IMR-90 (cell line): ENCODE measurements around the gene UBR1. TPM values are rescaled to one million over a fixed set of nuclear protein-coding genes. Genes with fewer than 3 reads are reported as not detected.
"Not testable (repeated sequence)": the region's sequence is repeated elsewhere in the genome, so short reads cannot be mapped to it uniquely, and the experiment has no call there.

Source experiments
- ATAC-seq: fragments of 200-7000 bp; cut with Tn5 transposase; 2 replicates; pipeline ENCODE4 v1.9.1; 2020; ENCODE audit warnings: low read depth, mild to moderate bottlenecking, moderate library complexity
- BruUV-seq: library from RNA; stranded (reverse); fragments of 400-500 nt; replicated peaks from 2 replicates; lab custom pipeline; 2021; lab: Mats Ljungman, UMichigan
- CTCF ChIA-PET: fragments of 300-600 bp; formaldehyde crosslinking; extraction: SDS; loops from one replicate; lab custom pipeline; 2021; ENCODE audit warnings: antibody characterized with exemption; lab: Yijun Ruan, JAX
- POLR2A ChIA-PET: fragments of 300-600 bp; sonication (Branson Sonifier 250); formaldehyde crosslinking; loops from one replicate; lab custom pipeline; 2022; ENCODE audit warnings: antibody characterized with exemption; ENCODE audit not compliant: unreplicated experiment; lab: Charles Lee
- DNase-seq: peaks from one replicate; pipeline ENCODE4 v3.0.0; 2013
- H2AFZ ChIP-seq: replicated peaks from 2 replicates; pipeline ENCODE3; 2013; ENCODE audit warnings: low read length, mild to moderate bottlenecking; ENCODE audit not compliant: poor library complexity
- H2AK5ac ChIP-seq: 2 replicates; pipeline ENCODE4 v1.6.1; 2013; ENCODE audit warnings: low read depth, low read length, inconsistent platforms
- H2AK9ac ChIP-seq: replicated peaks from 2 replicates; pipeline ENCODE3; 2013; ENCODE audit warnings: mild to moderate bottlenecking, low read depth, low read length, moderate library complexity; ENCODE audit not compliant: poor library complexity
- H2BK120ac ChIP-seq: 2 replicates; pipeline ENCODE4 v1.6.1; 2013; ENCODE audit warnings: low read depth, low read length, inconsistent platforms
- H2BK15ac ChIP-seq: 3 replicates; pipeline ENCODE4 v1.6.1; 2013; ENCODE audit warnings: low read depth, low read length, inconsistent platforms
- H2BK20ac ChIP-seq: 2 replicates; pipeline ENCODE4 v1.6.1; 2013; ENCODE audit warnings: low read depth, mild to moderate bottlenecking, inconsistent platforms, low read length, moderate library complexity
- H2BK5ac ChIP-seq: 2 replicates; pipeline ENCODE4 v1.6.1; 2013; ENCODE audit warnings: mild to moderate bottlenecking, low read depth, low read length, inconsistent platforms; ENCODE audit not compliant: poor library complexity, severe bottlenecking
- H3K14ac ChIP-seq: replicated peaks from 2 replicates; pipeline ENCODE4 v1.6.1; 2013; ENCODE audit warnings: low read depth, low read length, inconsistent platforms
- H3K18ac ChIP-seq: 2 replicates; pipeline ENCODE4 v1.6.1; 2013; ENCODE audit warnings: low read depth, low read length, control low read depth
- H3K23ac ChIP-seq: 2 replicates; pipeline ENCODE4 v1.6.1; 2013; ENCODE audit warnings: low read depth, low read length, inconsistent platforms
- H3K27ac ChIP-seq: 2 replicates; pipeline ENCODE4 v1.5.1; 2013; ENCODE audit warnings: mild to moderate bottlenecking, control low read depth, low read length; ENCODE audit not compliant: insufficient read depth
- H3K27me3 ChIP-seq: 2 replicates; pipeline ENCODE4 v1.6.1; 2013; ENCODE audit warnings: low read length; ENCODE audit not compliant: control insufficient read depth, insufficient read depth
- H3K36me3 ChIP-seq: 2 replicates; pipeline ENCODE4 v1.6.1; 2013; ENCODE audit warnings: low read length, mixed read lengths; ENCODE audit not compliant: control insufficient read depth, insufficient read depth
- H3K4ac ChIP-seq: 2 replicates; pipeline ENCODE4 v1.6.1; 2013; ENCODE audit warnings: low read depth, low read length, inconsistent platforms
- H3K4me1 ChIP-seq: 2 replicates; pipeline ENCODE4 v1.6.1; 2013; ENCODE audit warnings: low read length, mixed read lengths; ENCODE audit not compliant: control insufficient read depth, insufficient read depth
- H3K4me2 ChIP-seq: 2 replicates; pipeline ENCODE4 v1.6.1; 2013; ENCODE audit warnings: low read depth, mild to moderate bottlenecking, control low read depth, low read length, moderate library complexity
- H3K4me3 ChIP-seq: 2 replicates; pipeline ENCODE4 v1.5.1; 2013; ENCODE audit warnings: low read depth, mild to moderate bottlenecking, control low read depth, low read length, moderate library complexity; ENCODE audit not compliant: insufficient read depth
- H3K56ac ChIP-seq: 2 replicates; pipeline ENCODE4 v1.6.1; 2013; ENCODE audit warnings: low read length, inconsistent platforms; ENCODE audit not compliant: insufficient read depth; ENCODE audit errors: extremely low read depth
- H3K79me1 ChIP-seq, 2 experiments: 2 replicates each; pipeline ENCODE4 v1.6.1; 2013; ENCODE audit warnings: low read length in 2 of 2, inconsistent platforms in 1 of 2, low read depth in 1 of 2
- H3K9ac ChIP-seq: 2 replicates; pipeline ENCODE4 v1.6.1; 2013; ENCODE audit warnings: low read depth, low read length, control low read depth
- H3K9me1 ChIP-seq: 2 replicates; pipeline ENCODE4 v1.6.1; 2013; ENCODE audit warnings: low read length, inconsistent platforms; ENCODE audit not compliant: insufficient read depth
- H3K9me3 ChIP-seq: 2 replicates; pipeline ENCODE4 v1.6.1; 2013; ENCODE audit warnings: low read length; ENCODE audit not compliant: control insufficient read depth, insufficient read depth
- H4K20me1 ChIP-seq: 2 replicates; pipeline ENCODE4 v1.6.1; 2013; ENCODE audit warnings: low read length, inconsistent platforms; ENCODE audit not compliant: insufficient read depth
- H4K5ac ChIP-seq: 2 replicates; pipeline ENCODE4 v1.6.1; 2013; ENCODE audit warnings: mild to moderate bottlenecking, low read depth, low read length, control low read depth
- H4K8ac ChIP-seq, 2 experiments: 2 replicates each; pipeline ENCODE4 v1.6.1; 2013; ENCODE audit warnings: low read depth in 2 of 2, low read length in 2 of 2, control low read depth in 1 of 2, inconsistent platforms in 1 of 2
- H4K91ac ChIP-seq: 2 replicates; pipeline ENCODE4 v1.6.1; 2013; ENCODE audit warnings: low read depth, low read length, inconsistent platforms; ENCODE audit not compliant: insufficient read depth
- WGBS, 2 experiments: methylation state at CpG; one replicate each; pipeline versions ENCODE4 v1.1.5 to v1.1.7; 2013; ENCODE audit warnings: missing lambda C conversion rate in 2 of 2; ENCODE audit not compliant: insufficient read length in 1 of 2; ENCODE audit errors: extremely low coverage in 2 of 2; 5-methylcytosine and 5-hydroxymethylcytosine counted together
- dilution Hi-C: fragments of 300-500 bp; cut with HindIII; formaldehyde crosslinking; loops from one replicate; pipeline ENCODE4 v1.14.3; 2018; ENCODE audit warnings: low sequenced_read_pairs; ENCODE audit not compliant: unreplicated experiment
- in situ Hi-C: fragments of 300-500 bp; cut with MboI; formaldehyde crosslinking; loops from 3 replicates; pipeline ENCODE4 v1.14.3; 2019; ENCODE audit warnings: low sequenced_read_pairs, inconsistent platforms, mixed read lengths
- intact Hi-C: fragments of 100-400 bp; cut with micrococcal nuclease; formaldehyde crosslinking; loops from 2 replicates; pipeline ENCODE4 v1.10.0; 2022
- polyA plus RNA-seq, 3 experiments: library from polyadenylated mRNA; depleted of rRNA; stranded (reverse); fragments of >200 nt; gene quantifications; 2 replicates each; pipeline ENCODE4 v1.2.3, GENCODE V29; 2012; ENCODE audit warnings: low replicate concordance in 1 of 3
- total RNA-seq: library from RNA; depleted of rRNA; stranded (reverse); fragments of >200 nt; gene quantifications from 2 replicates; pipeline ENCODE4 v1.2.3, GENCODE V29; 2012

Gene UBR1
- total and polyA plus RNA-seq, 2 of the 4 experiments (the other 2 are of a cell fraction), result 6.5 to 30.1 TPM

DNA sequence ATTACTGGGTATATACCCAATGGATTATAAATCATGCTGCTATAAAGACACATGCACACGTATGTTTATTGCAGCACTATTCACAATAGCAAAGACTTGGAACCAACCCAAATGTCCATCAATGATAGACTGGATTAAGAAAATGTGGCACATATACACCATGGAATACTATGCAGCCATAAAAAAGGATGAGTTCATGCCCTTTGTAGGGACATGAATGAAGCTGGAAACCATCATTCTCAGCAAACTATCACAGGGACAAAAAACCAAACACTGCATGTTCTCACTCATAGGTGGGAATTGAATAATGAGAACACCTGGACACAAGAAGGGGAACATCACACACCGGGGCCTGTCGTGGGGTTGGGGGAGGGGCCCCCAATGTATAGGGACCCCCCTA lies 64.8 kb downstream of the UBR1 start:
- H3K56ac ChIP-seq, H2BK20ac ChIP-seq, H3K9ac ChIP-seq, H2BK15ac ChIP-seq, BruUV-seq, POLR2A ChIA-PET, H3K4me3 ChIP-seq, DNase-seq, H4K20me1 ChIP-seq, H3K4me1 ChIP-seq, H4K5ac ChIP-seq, H3K79me1 ChIP-seq, H4K8ac ChIP-seq, H3K23ac ChIP-seq, H3K14ac ChIP-seq, H3K9me1 ChIP-seq, H2AK9ac ChIP-seq, intact Hi-C loops, H2BK5ac ChIP-seq, dilution Hi-C loops, H3K4ac ChIP-seq, H3K18ac ChIP-seq, in situ Hi-C loops, H2AFZ ChIP-seq, H3K4me2 ChIP-seq, H2AK5ac ChIP-seq, H3K27me3 ChIP-seq, H3K27ac ChIP-seq, H4K91ac ChIP-seq, ATAC-seq, H3K9me3 ChIP-seq, CTCF ChIA-PET, H2BK120ac ChIP-seq: not testable (repeated sequence)
- no CpG with 5 or more reads among the region's 3 CpGs for WGBS, 2 experiments
- peaks cover 15% of the 10 kb centered on the region for H3K36me3 ChIP-seq

- H2BK20ac ChIP-seq, ATAC-seq, H3K9me3 ChIP-seq, H4K20me1 ChIP-seq, H3K79me1 ChIP-seq, DNase-seq, H3K4me1 ChIP-seq, dilution Hi-C loops, H2AK9ac ChIP-seq, H2BK5ac ChIP-seq, H2AFZ ChIP-seq, H3K9me1 ChIP-seq, H3K27me3 ChIP-seq, H3K18ac ChIP-seq, H4K8ac ChIP-seq, H2AK5ac ChIP-seq, in situ Hi-C loops, H2BK15ac ChIP-seq, H3K9ac ChIP-seq, POLR2A ChIA-PET, H3K14ac ChIP-seq, H3K27ac ChIP-seq, H3K4me3 ChIP-seq, H3K4me2 ChIP-seq, H3K23ac ChIP-seq, BruUV-seq, H4K91ac ChIP-seq, H3K4ac ChIP-seq, intact Hi-C loops, H4K5ac ChIP-seq, H3K56ac ChIP-seq, H2BK120ac ChIP-seq: not testable (repeated sequence)
- H3K36me3 ChIP-seq, result peaks cover 16% of the 10 kb centered on the region
- CTCF ChIA-PET, result interaction anchor here (0.6 kb wide), 1 partner anchor 855 kb away, joined by 4 read pairs; no protein-coding TSS in a partner anchor
- WGBS, 2 experiments, result no CpG with 5 or more reads among the region's 1 CpG
Observed at GRCh38 chr15:43035240-43035639, 70.6 kb downstream of the UBR1 start.
